Endothelial cell of umbilical vein (primary cell): ENCODE data around the gene TSTD1.

Experiments used
- EZH2 ChIP-seq: IDR thresholded peaks from 2 replicates; pipeline ENCODE4 v1.6.1; 2012; ENCODE audit warnings: borderline replicate concordance, low read depth, mild to moderate bottlenecking, moderate library complexity, low read length, inconsistent platforms; ENCODE audit not compliant: severe bottlenecking
- FOS ChIP-seq: IDR thresholded peaks from 2 replicates; pipeline ENCODE4 v1.6.1; 2011; ENCODE audit warnings: mild to moderate bottlenecking, low read length, moderate library complexity, borderline replicate concordance; ENCODE audit not compliant: insufficient read depth
- GATA2 ChIP-seq: IDR thresholded peaks from 2 replicates; pipeline ENCODE4 v1.7.0; 2011; ENCODE audit warnings: low read depth, mild to moderate bottlenecking, moderate library complexity, mixed read lengths, low read length; ENCODE audit not compliant: insufficient read length, insufficient read depth
- JUN ChIP-seq: IDR thresholded peaks from 2 replicates; pipeline ENCODE4 v1.6.1; 2011; ENCODE audit warnings: borderline replicate concordance, low read depth; ENCODE audit not compliant: insufficient read length, insufficient read depth
- POLR2A ChIP-seq: IDR thresholded peaks from 2 replicates; pipeline ENCODE4 v1.6.1; 2012; ENCODE audit warnings: low read depth, mild to moderate bottlenecking, control low read depth, low read length
- POLR2AphosphoS5 ChIP-seq: IDR thresholded peaks from 2 replicates; pipeline ENCODE4 v1.6.1; 2012; ENCODE audit warnings: low read depth, mild to moderate bottlenecking, control low read depth, low read length, moderate library complexity; ENCODE audit not compliant: insufficient read depth
- TF ChIP-seq, protein P1 (sequence below), 2 donors: IDR thresholded peaks; 1 replicate in 1 of 2; 2 replicates in 1 of 2; pipeline ENCODE4 v1.5.1; 2011; ENCODE audit warnings: low read length in 2 of 2, mild to moderate bottlenecking in 2 of 2, moderate library complexity in 2 of 2, control low read depth in 1 of 2, inconsistent platforms in 1 of 2, low read depth in 1 of 2; ENCODE audit not compliant: insufficient read depth in 1 of 2; ENCODE audit errors: extremely low read depth in 1 of 2
- TF ChIP-seq, protein P2 (sequence below): IDR thresholded peaks from 2 replicates; pipeline ENCODE4 v1.6.1; 2011; ENCODE audit not compliant: insufficient read depth, insufficient read length

DNA sequence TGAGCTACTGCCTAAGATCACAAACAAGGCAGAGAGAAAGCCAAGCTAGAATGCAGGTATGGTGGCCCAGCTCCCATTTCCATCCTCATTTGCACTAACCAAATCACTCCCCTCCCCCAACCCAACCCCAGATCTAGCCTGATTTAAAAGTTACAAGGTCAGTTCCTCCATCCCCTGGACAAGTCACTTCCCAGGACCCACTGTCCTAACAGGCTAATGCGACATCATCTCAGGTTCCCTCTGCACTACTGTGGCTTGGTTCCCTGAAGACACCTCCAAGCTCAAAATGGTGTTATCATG is 20.2 kb downstream of the TSTD1 start:
- TF ChIP-seq, protein P1, sequence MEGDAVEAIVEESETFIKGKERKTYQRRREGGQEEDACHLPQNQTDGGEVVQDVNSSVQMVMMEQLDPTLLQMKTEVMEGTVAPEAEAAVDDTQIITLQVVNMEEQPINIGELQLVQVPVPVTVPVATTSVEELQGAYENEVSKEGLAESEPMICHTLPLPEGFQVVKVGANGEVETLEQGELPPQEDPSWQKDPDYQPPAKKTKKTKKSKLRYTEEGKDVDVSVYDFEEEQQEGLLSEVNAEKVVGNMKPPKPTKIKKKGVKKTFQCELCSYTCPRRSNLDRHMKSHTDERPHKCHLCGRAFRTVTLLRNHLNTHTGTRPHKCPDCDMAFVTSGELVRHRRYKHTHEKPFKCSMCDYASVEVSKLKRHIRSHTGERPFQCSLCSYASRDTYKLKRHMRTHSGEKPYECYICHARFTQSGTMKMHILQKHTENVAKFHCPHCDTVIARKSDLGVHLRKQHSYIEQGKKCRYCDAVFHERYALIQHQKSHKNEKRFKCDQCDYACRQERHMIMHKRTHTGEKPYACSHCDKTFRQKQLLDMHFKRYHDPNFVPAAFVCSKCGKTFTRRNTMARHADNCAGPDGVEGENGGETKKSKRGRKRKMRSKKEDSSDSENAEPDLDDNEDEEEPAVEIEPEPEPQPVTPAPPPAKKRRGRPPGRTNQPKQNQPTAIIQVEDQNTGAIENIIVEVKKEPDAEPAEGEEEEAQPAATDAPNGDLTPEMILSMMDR (IDR thresholded peaks at IDR 0.05; ENCODE audit: extremely low read depth in 1 of 2, insufficient read depth in 1 of 2, low read depth in 1 of 2, low read length in 2 of 2): no peak
- no peak for TF ChIP-seq POLR2A
- no peak for TF ChIP-seq EZH2
- TF ChIP-seq POLR2AphosphoS5: no peak
- TF ChIP-seq, protein P2, sequence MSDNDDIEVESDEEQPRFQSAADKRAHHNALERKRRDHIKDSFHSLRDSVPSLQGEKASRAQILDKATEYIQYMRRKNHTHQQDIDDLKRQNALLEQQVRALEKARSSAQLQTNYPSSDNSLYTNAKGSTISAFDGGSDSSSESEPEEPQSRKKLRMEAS: no peak
- TF ChIP-seq JUN: no peak
- no peak for TF ChIP-seq FOS
- TF ChIP-seq GATA2: no peak
